ENCODE measurements around the gene ZNF521.

ZNF521 gene

GRCh38 chr18:25229081-25229480 is 122.9 kb downstream of the ZNF521 start:
- TF ChIP-seq RAD21 (IDR thresholded peaks at IDR 0.05; ENCODE audit: low read depth) (no peak), YY1 (IDR thresholded peaks at IDR 0.05; ENCODE audit: low read depth) (no peak), TEAD4 (IDR thresholded peaks at IDR 0.05) (no peak), MAX (IDR thresholded peaks at IDR 0.05) (no peak), EP300 (IDR thresholded peaks at IDR 0.05; ENCODE audit: borderline replicate concordance) (no peak), USF1 (IDR thresholded peaks at IDR 0.05) (no peak), FOXM1 (IDR thresholded peaks at IDR 0.05; ENCODE audit: borderline replicate concordance, low read depth) (no peak), EGR1 (IDR thresholded peaks at IDR 0.05) (no peak), TCF12 (IDR thresholded peaks at IDR 0.05; ENCODE audit: low read depth) (no peak)

- TF ChIP-seq TEAD4 (IDR thresholded peaks at IDR 0.05) (no peak), ZBTB7A (IDR thresholded peaks at IDR 0.05; ENCODE audit: low read depth) (no peak), TCF12 (IDR thresholded peaks at IDR 0.05; ENCODE audit: low read depth) (no peak), CEBPB (IDR thresholded peaks at IDR 0.05) (no peak), EP300 (IDR thresholded peaks at IDR 0.05; ENCODE audit: borderline replicate concordance) (no peak), TAF1 (IDR thresholded peaks at IDR 0.05; ENCODE audit: low read depth) (no peak), NFIC (IDR thresholded peaks at IDR 0.05) (no peak)
Observed at GRCh38 chr18:25228410-25228809, 123.6 kb downstream of the ZNF521 start.

GRCh38 chr18:25225151-25225550 is 126.8 kb downstream of the ZNF521 start:
- no peak for TF ChIP-seq REST (IDR thresholded peaks at IDR 0.05; ENCODE audit: low read depth)
- no peak for TF ChIP-seq TEAD4 (IDR thresholded peaks at IDR 0.05)
- no peak for TF ChIP-seq TCF12 (IDR thresholded peaks at IDR 0.05; ENCODE audit: low read depth)
- no peak for TF ChIP-seq TAF1 (IDR thresholded peaks at IDR 0.05; ENCODE audit: low read depth)
- TF ChIP-seq FOXM1 (IDR thresholded peaks at IDR 0.05; ENCODE audit: borderline replicate concordance, low read depth): no peak
- no peak for TF ChIP-seq CREB1 (IDR thresholded peaks at IDR 0.05; ENCODE audit: low read depth)
- TF ChIP-seq EGR1 (IDR thresholded peaks at IDR 0.05): no peak

- TF ChIP-seq NFIC (IDR thresholded peaks at IDR 0.05) (no peak), RAD21 (IDR thresholded peaks at IDR 0.05; ENCODE audit: low read depth) (no peak), ZBTB7A (IDR thresholded peaks at IDR 0.05; ENCODE audit: low read depth) (no peak), EGR1 (IDR thresholded peaks at IDR 0.05) (no peak), MAX (IDR thresholded peaks at IDR 0.05) (no peak), TCF12 (IDR thresholded peaks at IDR 0.05; ENCODE audit: low read depth) (no peak), FOXM1 (IDR thresholded peaks at IDR 0.05; ENCODE audit: borderline replicate concordance, low read depth) (no peak), YY1 (IDR thresholded peaks at IDR 0.05; ENCODE audit: low read depth) (no peak), REST (IDR thresholded peaks at IDR 0.05; ENCODE audit: low read depth) (no peak), TEAD4 (IDR thresholded peaks at IDR 0.05) (no peak), CREB1 (IDR thresholded peaks at IDR 0.05; ENCODE audit: low read depth) (no peak)
Observed at GRCh38 chr18:25223899-25224886, 127.8 kb downstream of the ZNF521 start.

GRCh38 chr18:25223211-25223610 is 128.8 kb downstream of the ZNF521 start:
- TF ChIP-seq NFIC (IDR thresholded peaks at IDR 0.05) (no peak), RAD21 (IDR thresholded peaks at IDR 0.05; ENCODE audit: low read depth) (no peak), USF1 (IDR thresholded peaks at IDR 0.05) (no peak), YY1 (IDR thresholded peaks at IDR 0.05; ENCODE audit: low read depth) (no peak), ZBTB7A (IDR thresholded peaks at IDR 0.05; ENCODE audit: low read depth) (no peak), REST (IDR thresholded peaks at IDR 0.05; ENCODE audit: low read depth) (no peak)
